Erythroblast (primary cell): ENCODE data around the gene TNFRSF13B.
"Not testable (repeated sequence)": the region's sequence is repeated elsewhere in the genome, so short reads cannot be mapped to it uniquely, and the experiment has no call there.

Experiments used
- DNase-seq, 2 experiments: peaks; one replicate each; lab custom pipeline; 2025; lab: John Stamatoyannopoulos, UW
- GATA1 ChIP-seq: IDR thresholded peaks from 2 replicates; pipeline ENCODE4 v1.6.1; 2011; ENCODE audit warnings: low read depth, mild to moderate bottlenecking, control low read depth, low read length, moderate library complexity
- POLR2A ChIP-seq: IDR thresholded peaks from 2 replicates; pipeline ENCODE4 v1.6.1; 2011; ENCODE audit warnings: mild to moderate bottlenecking, low read length

Gene TNFRSF13B

DNA sequence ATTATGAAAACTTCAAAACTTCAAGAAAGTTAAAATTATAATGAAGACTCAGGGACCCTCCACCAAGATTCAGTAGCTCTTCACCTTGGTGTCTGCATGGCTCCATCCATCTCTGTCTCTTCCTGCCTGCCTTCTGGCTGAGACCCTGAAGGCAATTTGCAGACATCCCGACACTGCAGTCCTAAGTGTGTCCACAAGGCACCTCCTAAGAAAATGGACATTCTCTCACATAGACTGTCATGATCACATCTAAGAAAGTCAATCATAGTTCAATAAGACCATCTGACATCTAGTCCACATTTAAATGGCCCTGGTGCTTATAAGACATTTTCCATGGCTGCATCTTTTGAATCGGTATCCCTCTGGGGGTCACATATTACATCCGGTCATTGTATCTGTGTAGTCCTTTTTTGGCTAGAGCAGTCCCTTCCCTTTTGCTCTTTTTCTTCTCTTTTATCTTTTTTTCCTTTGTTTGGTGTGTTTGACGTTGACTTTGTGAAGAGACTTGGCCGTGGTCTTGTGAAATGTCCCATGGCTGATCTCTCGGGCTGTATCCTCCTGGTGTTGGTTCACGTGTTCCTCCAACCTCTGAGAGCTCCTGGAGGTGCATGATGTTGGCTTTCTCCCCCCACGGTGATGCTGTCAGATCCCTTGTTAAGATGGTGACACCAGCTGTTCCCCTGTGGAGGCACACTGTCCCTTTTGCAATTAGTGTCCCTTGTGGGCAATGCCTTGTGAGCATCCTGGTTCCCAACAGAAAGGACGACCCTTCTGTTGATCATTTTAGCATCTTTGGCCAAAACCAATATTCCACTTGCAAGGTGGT is 5.0 kb upstream of the TNFRSF13B start:
- TF ChIP-seq GATA1 (no peak), POLR2A (no peak)
- no peak for DNase-seq

DNA sequence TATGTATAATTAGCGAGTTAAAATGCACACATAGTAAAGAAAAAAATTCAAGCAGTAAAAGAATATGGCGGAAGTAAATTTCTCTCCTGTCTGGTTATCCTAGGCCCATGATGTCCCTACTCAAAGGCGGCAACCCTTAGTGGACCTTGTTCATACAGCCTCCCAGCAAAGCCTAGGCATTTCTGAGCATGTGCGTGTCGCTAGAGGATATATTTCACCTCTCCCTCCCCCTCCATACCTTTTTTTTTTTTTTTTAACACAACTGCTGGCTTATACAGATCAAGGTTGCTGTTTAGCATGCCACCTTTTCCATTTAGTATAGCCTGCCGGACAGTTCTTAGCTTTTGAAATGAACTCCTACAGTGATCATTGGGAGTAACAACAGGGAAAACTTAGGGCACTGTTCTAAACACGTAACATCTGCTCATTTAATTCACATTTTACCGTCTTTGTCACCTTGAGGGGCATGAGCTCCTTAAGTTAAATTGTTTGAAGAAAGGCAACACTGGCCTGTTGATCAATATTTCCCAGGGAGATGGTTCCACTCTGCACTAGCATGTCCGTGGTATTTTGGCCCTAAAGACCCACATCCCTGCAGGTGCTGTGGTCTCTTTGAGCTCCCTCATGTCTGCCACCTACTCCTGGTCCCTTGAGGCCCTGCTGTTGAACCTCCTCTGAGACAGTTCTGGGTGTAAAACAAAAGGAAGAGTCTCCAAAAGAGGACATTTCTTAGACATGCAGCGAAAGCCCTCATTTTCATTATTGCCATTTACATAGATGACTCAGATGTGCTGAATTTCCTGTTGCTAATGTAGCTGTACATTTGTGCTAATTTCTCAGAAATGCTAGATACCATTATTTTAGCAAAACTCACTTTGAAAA is 4.1 kb upstream of the TNFRSF13B start:
- TF ChIP-seq POLR2A (no peak), GATA1 (no peak)
- DNase-seq, result no peak

DNA sequence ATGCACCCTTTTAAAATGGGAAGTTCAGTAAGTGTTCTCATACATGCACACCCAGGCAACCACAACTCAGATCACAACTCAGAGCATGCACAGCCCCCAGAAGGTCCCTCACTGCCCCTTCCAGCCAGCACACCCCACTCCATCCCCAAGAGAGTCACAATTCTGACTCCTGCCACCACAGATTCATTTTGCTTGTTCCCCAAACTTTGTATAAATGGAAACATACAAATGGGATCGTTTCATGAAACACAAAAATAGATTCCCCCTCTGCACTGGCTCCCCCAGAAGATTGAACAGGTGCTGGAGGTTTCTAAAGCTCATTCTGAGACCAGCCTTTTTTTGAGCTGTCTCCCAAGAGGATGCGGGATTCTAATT is 3.3 kb upstream of the TNFRSF13B start:
- TF ChIP-seq POLR2A (no peak), GATA1 (no peak)
- DNase-seq, result no peak

- TF ChIP-seq POLR2A, result no peak
- TF ChIP-seq GATA1, result no peak
- no peak for DNase-seq
These were observed 2.8 kb upstream of the TNFRSF13B start for GRCh38 chr17:16974569-16975276.

DNA sequence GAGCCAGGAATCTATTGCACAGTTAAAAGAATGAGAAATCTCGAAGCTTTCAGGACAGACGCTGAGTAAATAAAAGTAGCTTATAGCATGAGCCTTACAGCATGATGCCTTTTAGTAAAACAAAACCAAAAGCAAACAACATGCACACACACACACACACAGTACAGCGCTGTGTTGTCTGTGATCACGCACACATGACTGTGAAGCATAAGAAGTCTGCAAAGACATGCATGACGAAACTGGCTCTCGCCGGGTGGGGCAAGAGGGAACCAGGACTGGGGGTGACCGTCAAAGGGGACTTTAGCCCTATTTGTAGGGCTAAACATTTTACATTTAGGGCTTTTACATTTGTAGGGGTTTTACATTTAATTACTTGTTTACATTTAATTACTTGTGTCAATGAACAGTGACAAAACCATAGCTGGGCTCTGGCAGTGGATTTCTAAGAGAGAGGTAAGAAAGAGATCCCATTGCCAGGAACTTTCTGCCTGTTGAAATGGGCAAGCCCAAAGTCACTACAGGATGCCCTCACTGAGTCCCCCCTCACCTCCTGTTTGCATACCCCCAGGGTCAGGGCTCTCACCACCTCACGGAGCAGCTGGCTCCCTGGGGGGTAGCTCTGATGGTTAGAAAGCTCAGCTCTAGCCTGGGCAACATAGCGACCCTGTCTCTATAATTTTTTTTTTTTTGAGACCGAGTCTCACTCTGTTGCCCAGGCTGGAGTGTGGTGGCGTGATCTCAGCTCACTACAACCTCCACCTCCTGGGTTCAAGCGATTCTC is 2.0 kb upstream of the TNFRSF13B start:
- no peak for TF ChIP-seq GATA1
- no peak for TF ChIP-seq POLR2A
- DNase-seq, result no peak

GRCh38 chr17:16973043-16973442 is 1.1 kb upstream of the TNFRSF13B start:
- not testable (repeated sequence) for DNase-seq

DNA sequence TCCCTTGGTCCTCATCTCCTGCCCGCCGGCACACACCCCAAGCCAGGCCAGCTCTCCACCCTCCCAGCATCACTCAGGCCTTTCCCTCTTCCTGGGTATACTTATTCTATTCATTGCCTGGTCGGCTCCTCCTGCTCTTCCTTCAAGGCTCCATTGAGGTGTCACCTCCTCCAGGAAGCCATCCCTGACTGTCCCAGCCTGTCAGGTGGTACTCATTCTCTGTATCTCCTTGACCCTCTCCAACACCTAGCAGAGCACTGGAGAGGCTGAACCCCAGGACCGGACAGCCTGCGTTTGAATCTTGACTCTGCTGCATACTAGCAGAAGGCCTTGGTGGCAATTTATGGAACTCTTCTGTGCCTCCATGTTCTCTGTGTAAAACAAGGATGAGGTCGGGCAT is 428 bp upstream of the TNFRSF13B start:
- TF ChIP-seq POLR2A (no peak), GATA1 (no peak)
- no peak for DNase-seq

DNA sequence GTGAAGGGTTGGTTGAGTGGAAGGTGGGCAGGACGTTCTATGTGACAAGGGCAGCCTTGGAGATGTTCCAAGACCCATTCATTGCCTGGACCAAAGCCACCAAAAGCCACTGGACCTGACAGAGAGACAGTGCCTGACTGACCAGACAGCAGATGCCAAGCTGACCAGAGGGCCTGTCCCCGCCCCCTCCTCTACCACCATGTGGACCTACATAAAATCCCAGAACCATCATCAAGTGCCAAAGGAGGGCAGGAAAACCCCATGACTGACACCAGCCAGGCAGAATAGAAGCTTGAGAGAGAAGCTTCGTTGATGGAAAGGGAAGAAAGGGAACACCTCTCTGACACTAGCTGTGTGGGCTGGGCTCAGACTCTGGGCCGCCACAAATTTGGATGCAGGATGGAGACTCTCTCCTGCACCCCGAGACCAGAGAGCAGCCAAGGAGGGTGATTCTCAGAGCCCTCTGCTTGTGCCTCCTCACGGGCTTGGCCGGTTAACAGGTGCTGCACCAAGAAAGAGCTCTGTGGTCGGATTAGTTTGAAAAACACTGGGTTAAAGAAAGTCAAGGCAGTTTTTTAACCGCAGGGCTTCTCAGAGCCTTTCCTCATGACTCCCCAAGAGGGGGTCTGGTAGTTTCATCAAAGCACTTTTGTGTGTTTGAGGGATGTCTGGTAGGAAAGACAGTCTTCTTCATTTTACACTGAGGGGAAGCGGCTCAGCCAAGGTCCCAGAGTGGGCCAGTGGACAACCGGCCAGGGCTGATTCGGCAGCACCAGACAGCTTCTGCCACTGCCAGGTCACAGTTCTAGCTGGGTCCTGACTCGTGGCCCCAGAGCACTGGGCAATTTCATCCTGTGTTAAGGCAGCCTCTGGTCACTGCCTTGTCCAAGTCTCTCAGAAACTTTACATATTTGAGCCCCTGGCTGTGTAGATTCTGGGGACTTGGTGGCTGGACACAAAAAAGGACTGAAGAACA is 1.7 kb downstream of the TNFRSF13B start:
- TF ChIP-seq GATA1, result no peak
- no peak for TF ChIP-seq POLR2A

GRCh38 chr17:16968786-16969185 is 3.1 kb downstream of the TNFRSF13B start:
- no peak for DNase-seq
- TF ChIP-seq GATA1, result no peak
- no peak for TF ChIP-seq POLR2A

More for the DNA sequence above, 1.7 kb downstream of the TNFRSF13B start:
- no peak for DNase-seq

GRCh38 chr17:16962804-16963203 is 9.1 kb downstream of the TNFRSF13B start:
- TF ChIP-seq GATA1, result no peak
- no peak for TF ChIP-seq POLR2A

GRCh38 chr17:16961792-16962191 is 10.1 kb downstream of the TNFRSF13B start:
- no peak for DNase-seq
- TF ChIP-seq GATA1 (no peak), POLR2A (no peak)

More at GRCh38 chr17:16962804-16963203, 9.1 kb downstream of the TNFRSF13B start:
- DNase-seq, result no peak

DNA sequence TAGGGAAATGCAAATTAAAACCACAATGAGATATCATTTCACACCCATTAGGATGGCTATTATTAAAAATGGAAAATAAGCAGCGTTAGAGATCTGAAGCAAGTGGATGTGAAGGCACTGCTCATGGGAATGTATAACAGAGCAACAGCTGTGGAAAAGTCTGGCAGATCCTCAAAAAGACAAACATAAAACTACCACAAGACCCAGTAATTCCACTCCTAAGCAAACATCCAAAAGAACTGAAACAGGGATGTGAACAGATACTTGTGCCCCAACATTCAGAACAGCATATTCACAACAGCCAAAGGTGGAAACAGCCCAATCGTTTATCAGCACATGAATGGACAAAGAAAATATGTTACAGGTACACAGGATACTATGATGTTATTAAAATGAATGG is 10.9 kb downstream of the TNFRSF13B start:
- not testable (repeated sequence) for DNase-seq

DNA sequence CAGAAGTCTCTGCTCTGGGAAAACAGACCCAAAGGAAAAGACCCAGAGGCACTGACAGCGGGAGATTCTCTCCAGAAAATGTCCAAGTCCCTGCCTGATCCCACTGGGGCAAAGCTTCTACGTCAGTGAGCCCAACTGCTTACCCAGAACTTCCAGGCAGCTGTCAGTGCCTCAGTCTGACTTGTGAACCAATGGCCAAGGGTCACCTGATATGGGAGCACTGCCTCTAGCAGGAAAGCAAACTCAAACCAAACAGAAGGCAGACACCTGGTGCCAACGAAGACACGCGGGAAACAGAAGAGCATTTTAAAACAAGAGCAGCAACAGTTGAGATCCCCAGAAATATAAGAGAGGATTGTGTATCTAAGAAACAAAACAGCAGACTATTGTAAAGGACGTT is 16.9 kb downstream of the TNFRSF13B start:
- not testable (repeated sequence) for DNase-seq
